ENCODE results near the gene ERC2.

DNA sequence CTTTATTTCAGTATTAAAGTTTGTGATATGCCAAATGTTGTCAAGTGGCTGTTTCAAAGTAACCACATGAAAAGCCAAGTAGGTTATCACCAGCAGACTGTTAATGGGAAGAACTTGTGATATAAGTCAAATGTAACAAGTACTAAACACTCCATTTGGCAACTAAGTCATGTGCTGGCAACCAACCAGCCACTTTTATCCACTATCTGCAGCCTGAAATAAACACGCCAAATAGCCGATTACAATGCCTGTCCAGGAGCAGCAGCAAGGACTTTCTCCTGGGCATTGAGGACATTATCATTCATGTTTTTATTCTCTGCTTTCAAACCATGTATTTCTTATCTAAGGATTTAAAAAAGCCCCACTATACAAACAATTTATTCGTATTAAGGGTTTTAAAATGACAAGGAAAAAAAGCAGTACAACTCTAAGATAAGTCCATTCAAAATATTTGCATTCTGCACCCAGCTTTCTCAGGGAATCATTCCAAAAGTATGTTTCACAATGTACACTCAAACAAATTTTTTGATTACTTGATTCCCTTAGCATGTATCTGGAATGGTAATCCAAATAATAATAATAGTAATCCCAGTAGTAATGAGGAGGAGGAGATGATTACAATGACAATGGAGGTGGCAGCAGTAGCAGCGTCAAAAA is 448.6 kb downstream of the ERC2 start:
- TF ChIP-seq CTCF (conservative IDR thresholded peaks at IDR 0.05; ENCODE audit: low read length) = no peak
- no peak for TF ChIP-seq EZH2phosphoT487 (IDR thresholded peaks at IDR 0.05; ENCODE audit: borderline replicate concordance, low read depth, low read length)

Measured in OCI-LY7 (cell line).